T-cell (primary cell): Measurements from ENCODE around the gene SBSN. TPM values are rescaled to one million over a fixed set of nuclear protein-coding genes. Genes with fewer than 3 reads are reported as not detected.

Source experiments
- ATAC-seq, 4 experiments: fragments of 200-7000 bp in 3 of 4; fragments of 150-1000 bp in 1 of 4; cut with Tn5 transposase; replicated peaks in 1 of 4; 1 replicate in 3 of 4; 2 replicates in 1 of 4; pipeline ENCODE4 v1.10.0; 2021; ENCODE audit warnings: moderate library complexity in 3 of 4, mild to moderate bottlenecking in 2 of 4, moderate number of reproducible peaks in 1 of 4
- CTCF ChIA-PET, 2 donors: fragments of 300-600 bp; sonication (Branson Sonifier 250); formaldehyde crosslinking; loops; one replicate each; lab custom pipeline; 2022; ENCODE audit warnings: antibody characterized with exemption in 2 of 2; lab: Charles Lee
- POLR2A ChIA-PET, 2 donors: fragments of 300-600 bp; sonication (Branson Sonifier 250); formaldehyde crosslinking; loops; one replicate each; lab custom pipeline; 2022; ENCODE audit warnings: antibody characterized with exemption in 2 of 2; lab: Charles Lee
- DNase-seq, 35 experiments: peaks; one replicate each; pipeline versions ENCODE4 v3.0.0 to v3.0.0-alpha.2; 2013 to 2023
- H3K27ac ChIP-seq: one replicate; pipeline ENCODE4 v1.5.1; 2013; ENCODE audit warnings: low read length
- H3K27me3 ChIP-seq, 2 experiments: replicated peaks in 1 of 2; 1 replicate in 1 of 2; 2 replicates in 1 of 2; pipeline versions ENCODE4 v1.6.1 to v1.7.0; 2013; ENCODE audit warnings: low read length in 1 of 2, mixed read lengths in 1 of 2; ENCODE audit not compliant: control insufficient read depth in 2 of 2, insufficient read depth in 2 of 2; ENCODE audit errors: extremely low read depth in 1 of 2
- H3K36me3 ChIP-seq, 2 donors: 1 replicate in 1 of 2; 2 replicates in 1 of 2; pipeline versions ENCODE4 v1.6.1 to v1.7.0; 2013; ENCODE audit warnings: low read length in 1 of 2; ENCODE audit not compliant: control insufficient read depth in 2 of 2, insufficient read depth in 1 of 2; ENCODE audit errors: extremely low read depth in 1 of 2
- H3K4me1 ChIP-seq, 2 experiments: 1 replicate in 1 of 2; 2 replicates in 1 of 2; pipeline versions ENCODE4 v1.6.1 to v1.7.0; 2013; ENCODE audit warnings: low read length in 2 of 2, mixed read lengths in 1 of 2; ENCODE audit not compliant: insufficient read depth in 2 of 2, control insufficient read depth in 1 of 2; ENCODE audit errors: extremely low read depth in 1 of 2
- H3K4me3 ChIP-seq, 2 donors: 1 replicate in 1 of 2; 2 replicates in 1 of 2; pipeline versions ENCODE4 v1.5.1 to v1.7.0; 2013; ENCODE audit warnings: mild to moderate bottlenecking in 2 of 2, low read length in 1 of 2, moderate library complexity in 1 of 2; ENCODE audit not compliant: control insufficient read depth in 1 of 2; ENCODE audit errors: extremely low read depth in 1 of 2
- H3K9me3 ChIP-seq: 2 replicates; pipeline ENCODE4 v1.7.0; 2013
- H3K27ac Mint-ChIP-seq, 2 donors: one replicate each; pipeline ENCODE4 v1.8.0; 2020 to 2021; ENCODE audit warnings: mild to moderate bottlenecking in 2 of 2, mixed read lengths in 2 of 2
- H3K27me3 Mint-ChIP-seq, 2 donors: one replicate each; pipeline ENCODE4 v1.8.0; 2021 to 2022; ENCODE audit warnings: mixed read lengths in 2 of 2
- H3K36me3 Mint-ChIP-seq: one replicate; pipeline ENCODE4 v1.8.0; 2021; ENCODE audit warnings: mixed read lengths
- H3K4me1 Mint-ChIP-seq, 3 donors: one replicate each; pipeline ENCODE4 v1.8.0; 2020 to 2022; ENCODE audit warnings: mixed read lengths in 3 of 3, mild to moderate bottlenecking in 1 of 3
- H3K4me3 Mint-ChIP-seq, 3 donors: one replicate each; pipeline ENCODE4 v1.8.0; 2020 to 2022; ENCODE audit warnings: mild to moderate bottlenecking in 3 of 3, mixed read lengths in 3 of 3, moderate library complexity in 3 of 3
- H3K9me3 Mint-ChIP-seq, 3 donors: one replicate each; pipeline ENCODE4 v1.8.0; 2020 to 2022; ENCODE audit warnings: mixed read lengths in 3 of 3
- WGBS: methylation state at CpG from one replicate; pipeline ENCODE4 v1.1.5; 2013; ENCODE audit warnings: missing lambda C conversion rate; ENCODE audit not compliant: insufficient coverage; 5-methylcytosine and 5-hydroxymethylcytosine counted together
- total RNA-seq, 35 experiments: library from RNA in 6 of 35; stranded (reverse) in 6 of 35; fragments of 120-200 nt in 1 of 35; gene quantifications; one replicate each; pipeline versions ENCODE4 v1.2.1 to v1.2.4 and lab custom pipeline; 2013 to 2026

Gene SBSN
- total RNA-seq, 5 donors from 2014 or later (not counting 1 experiment from before 2014, with no cell fraction given): 0.23 TPM; not detected in 4

- H3K36me3 ChIP-seq: no peaks in the 10 kb centered on the region
- H3K9me3 Mint-ChIP-seq: no peaks in the 10 kb centered on the region
- H3K4me1 ChIP-seq: peaks cover 0 to 15% of the 10 kb centered on the region in 2 experiments
- 41% methylated on average over 14 of the region's 19 CpGs for WGBS
- H3K27ac ChIP-seq: no peak overlapping the region
- peaks cover 0 to 79% of the 10 kb centered on the region in 2 experiments for H3K27me3 ChIP-seq
- ATAC-seq (no peak), DNase-seq (no peak)
- POLR2A ChIA-PET: no interaction called here
- H3K4me3 ChIP-seq: no peak overlapping the region
- no peaks in the 10 kb centered on the region for H3K9me3 ChIP-seq
- no peak overlapping the region for H3K27ac Mint-ChIP-seq
- peaks cover 28 to 52% of the 10 kb centered on the region in 2 donors for H3K27me3 Mint-ChIP-seq
- no peak overlapping the region for H3K4me3 Mint-ChIP-seq
- CTCF ChIA-PET: no interaction called here
- H3K36me3 Mint-ChIP-seq: no peaks in the 10 kb centered on the region
- peaks cover 11 to 14% (median 13%) of the 10 kb centered on the region in 3 donors for H3K4me1 Mint-ChIP-seq
Observed at GRCh38 chr19:35529241-35530218, 1.4 kb upstream of the SBSN start.

GRCh38 chr19:35525873-35526272 lies 2.2 kb downstream of the SBSN start:
- Histone ChIP-seq H3K27me3 (peaks cover 0 to 60% of the 10 kb centered on the region in 2 experiments), H3K27ac (no peak overlapping the region), H3K4me3 (no peak overlapping the region), H3K4me1 (no peaks in the 10 kb centered on the region), H3K9me3 (no peaks in the 10 kb centered on the region), H3K36me3 (no peaks in the 10 kb centered on the region)
- no peak for DNase-seq
- no peaks in the 10 kb centered on the region for H3K9me3 Mint-ChIP-seq
- no peaks in the 10 kb centered on the region for H3K36me3 Mint-ChIP-seq
- H3K27me3 Mint-ChIP-seq: peaks cover 19 to 44% of the 10 kb centered on the region in 2 donors
- POLR2A ChIA-PET: no interaction called here
- no peak overlapping the region for H3K4me3 Mint-ChIP-seq
- no peak for ATAC-seq
- CTCF ChIA-PET: no interaction called here
- H3K27ac Mint-ChIP-seq: no peak overlapping the region
- 48% methylated on average over 3 of the region's 4 CpGs for WGBS
- no peaks in the 10 kb centered on the region for H3K4me1 Mint-ChIP-seq

GRCh38 chr19:35524181-35524837 lies 3.8 kb downstream of the SBSN start:
- Histone ChIP-seq H3K9me3 (no peaks in the 10 kb centered on the region), H3K27ac (no peak overlapping the region), H3K27me3 (peaks cover 0 to 50% of the 10 kb centered on the region in 2 experiments), H3K36me3 (no peaks in the 10 kb centered on the region), H3K4me3 (no peak overlapping the region), H3K4me1 (no peaks in the 10 kb centered on the region)
- Mint-ChIP-seq H3K4me3 (no peak overlapping the region), H3K27ac (no peak overlapping the region), H3K36me3 (no peaks in the 10 kb centered on the region), H3K27me3 (peaks cover 19 to 43% of the 10 kb centered on the region in 2 donors), H3K4me1 (no peaks in the 10 kb centered on the region), H3K9me3 (no peaks in the 10 kb centered on the region)
- CTCF ChIA-PET: no interaction called here
- DNase-seq: no peak
- no peak for ATAC-seq
- 74% methylated on average over 7 of the region's 11 CpGs for WGBS
- POLR2A ChIA-PET: no interaction called here

- Histone ChIP-seq H3K9me3 (no peaks in the 10 kb centered on the region), H3K4me3 (no peak overlapping the region), H3K36me3 (no peaks in the 10 kb centered on the region), H3K27me3 (peaks cover 0 to 37% of the 10 kb centered on the region in 2 experiments), H3K27ac (no peak overlapping the region), H3K4me1 (no peaks in the 10 kb centered on the region)
- Mint-ChIP-seq H3K9me3 (no peaks in the 10 kb centered on the region), H3K4me3 (no peak overlapping the region), H3K27ac (no peak overlapping the region), H3K27me3 (peaks cover 5 to 29% of the 10 kb centered on the region in 2 donors), H3K4me1 (no peaks in the 10 kb centered on the region), H3K36me3 (no peaks in the 10 kb centered on the region)
- 81% methylated on average over 7 of the region's 12 CpGs for WGBS
- no peak for ATAC-seq
- POLR2A ChIA-PET: no interaction called here
- CTCF ChIA-PET: no interaction called here
- DNase-seq: no peak
Observed at GRCh38 chr19:35522745-35523327, 5.3 kb downstream of the SBSN start.

GRCh38 chr19:35521124-35521743 lies 6.9 kb downstream of the SBSN start:
- Mint-ChIP-seq H3K36me3 (no peaks in the 10 kb centered on the region), H3K4me3 (no peak overlapping the region), H3K4me1 (no peaks in the 10 kb centered on the region), H3K9me3 (no peaks in the 10 kb centered on the region), H3K27me3 (peaks cover 0 to 18% of the 10 kb centered on the region in 2 donors), H3K27ac (no peak overlapping the region)
- CTCF ChIA-PET: no interaction called here
- DNase-seq (no peak), ATAC-seq (no peak)
- Histone ChIP-seq H3K27ac (no peak overlapping the region), H3K9me3 (no peaks in the 10 kb centered on the region), H3K4me1 (no peaks in the 10 kb centered on the region), H3K36me3 (no peaks in the 10 kb centered on the region), H3K4me3 (no peak overlapping the region), H3K27me3 (peaks cover 0 to 23% of the 10 kb centered on the region in 2 experiments)
- POLR2A ChIA-PET: no interaction called here
- WGBS: 85% methylated on average over 7 of the region's 16 CpGs

GRCh38 chr19:35519291-35519690 lies 8.8 kb downstream of the SBSN start:
- H3K27ac ChIP-seq: no peak overlapping the region
- no peaks in the 10 kb centered on the region for H3K4me1 Mint-ChIP-seq
- H3K4me3 ChIP-seq: no peak overlapping the region
- no peak overlapping the region for H3K4me3 Mint-ChIP-seq
- no peak overlapping the region for H3K27ac Mint-ChIP-seq
- 54% methylated on average over 3 of the region's 7 CpGs for WGBS
- DNase-seq (no peak), ATAC-seq (no peak)
- ChIA-PET POLR2A (no interaction called here), CTCF (interaction anchor here in 1 of 2 donors (0.6 kb wide), 1 partner anchor 283 kb away, joined by 3 read pairs; no protein-coding TSS in a partner anchor)
- H3K4me1 ChIP-seq: no peaks in the 10 kb centered on the region
- H3K9me3 ChIP-seq: no peaks in the 10 kb centered on the region
- H3K27me3 Mint-ChIP-seq: peaks cover 8 to 11% of the 10 kb centered on the region in 2 donors
- no peaks in the 10 kb centered on the region for H3K9me3 Mint-ChIP-seq
- H3K27me3 ChIP-seq: peaks cover 0 to 12% of the 10 kb centered on the region in 2 experiments
- no peaks in the 10 kb centered on the region for H3K36me3 ChIP-seq
- no peaks in the 10 kb centered on the region for H3K36me3 Mint-ChIP-seq
